PC-9 (cell line): ENCODE results near the gene DOCK3. TPM values are rescaled to one million over a fixed set of nuclear protein-coding genes. Genes with fewer than 3 reads are reported as not detected.

Experiments
- BruUV-seq: library from RNA; stranded (reverse); fragments of 400-500 nt; replicated peaks from 2 replicates; lab custom pipeline; 2021; lab: Mats Ljungman, UMichigan
- CTCF ChIA-PET: fragments of 300-600 bp; sonication (Branson Sonifier 250); formaldehyde crosslinking; loops from one replicate; lab custom pipeline; 2022; ENCODE audit warnings: antibody characterized with exemption; lab: Charles Lee
- POLR2A ChIA-PET: fragments of 300-600 bp; sonication (Branson Sonifier 250); formaldehyde crosslinking; loops from one replicate; lab custom pipeline; 2022; ENCODE audit warnings: antibody characterized with exemption; ENCODE audit not compliant: unreplicated experiment; lab: Charles Lee
- DNase-seq, 2 experiments: peaks; one replicate each; pipeline versions ENCODE4 v3.0.0 to v3.0.0-alpha.2; 2015 to 2022; ENCODE audit warnings: mixed read lengths in 1 of 2
- H2AFZ ChIP-seq: fragments of 200-600 bp; sonication (generic); 2 replicates; pipeline ENCODE4 v1.8.1; 2017; ENCODE audit warnings: antibody characterized with exemption
- H3F3A ChIP-seq: fragments of 200-600 bp; sonication (generic); 2 replicates; pipeline ENCODE4 v1.8.1; 2017; ENCODE audit warnings: antibody characterized with exemption, mild to moderate bottlenecking, low read depth; ENCODE audit not compliant: insufficient read depth
- H3K27ac ChIP-seq: fragments of 200-600 bp; sonication (generic); 2 replicates; pipeline ENCODE4 v1.6.1; 2016; ENCODE audit warnings: mixed run types
- H3K27me3 ChIP-seq: fragments of 200-600 bp; sonication (generic); 2 replicates; pipeline ENCODE4 v1.6.1; 2016; ENCODE audit warnings: low read depth, mixed run types; ENCODE audit not compliant: insufficient read depth
- H3K36me3 ChIP-seq: fragments of 200-600 bp; sonication (generic); 2 replicates; pipeline ENCODE4 v1.6.1; 2016; ENCODE audit warnings: low read depth, mixed run types
- H3K4me1 ChIP-seq: fragments of 200-600 bp; sonication (generic); replicated peaks from 2 replicates; pipeline ENCODE4 v1.6.1; 2016; ENCODE audit warnings: mixed run types; ENCODE audit not compliant: insufficient read depth
- H3K4me2 ChIP-seq: fragments of 200-600 bp; sonication (generic); 2 replicates; pipeline ENCODE4 v1.6.1; 2017; ENCODE audit warnings: mixed run types
- H3K4me3 ChIP-seq: fragments of 200-600 bp; sonication (generic); 2 replicates; pipeline ENCODE4 v1.6.1; 2016; ENCODE audit warnings: mixed run types
- H3K79me2 ChIP-seq: fragments of 200-600 bp; sonication (generic); 2 replicates; pipeline ENCODE4 v1.6.1; 2017; ENCODE audit warnings: low read depth, mixed run types
- H3K9me2 ChIP-seq: fragments of 200-600 bp; sonication (generic); 2 replicates; pipeline ENCODE4 v1.8.1; 2017; ENCODE audit warnings: mild to moderate bottlenecking; ENCODE audit not compliant: insufficient read depth
- H3K9me3 ChIP-seq: fragments of 200-600 bp; sonication (generic); 2 replicates; pipeline ENCODE4 v1.8.1; 2016; ENCODE audit warnings: low read depth; ENCODE audit not compliant: insufficient read depth
- H4K20me1 ChIP-seq: fragments of 200-600 bp; sonication (generic); 2 replicates; pipeline ENCODE4 v1.8.1; 2017; ENCODE audit not compliant: insufficient read depth
- CTCF ChIP-seq: fragments of 200-600 bp; sonication (generic); conservative IDR thresholded peaks from 2 replicates; pipeline ENCODE4 v1.6.1; 2017; ENCODE audit warnings: mixed run types, antibody characterized with exemption, mild to moderate bottlenecking, moderate library complexity
- EZH2 ChIP-seq: fragments of 200-600 bp; sonication (generic); IDR thresholded peaks from 2 replicates; pipeline ENCODE4 v1.8.0; 2017; ENCODE audit warnings: antibody characterized with exemption, low read depth
- intact Hi-C: fragments of 100-400 bp; cut with micrococcal nuclease; formaldehyde crosslinking; loops from one replicate; pipeline ENCODE4 v1.10.0; 2022; ENCODE audit not compliant: unreplicated experiment
- total RNA-seq: library from RNA; stranded (reverse); gene quantifications from 2 replicates; pipeline ENCODE4 v1.2.3, GENCODE V29; 2021

Gene DOCK3
- total RNA-seq, 1 experiment from 2014 or later, result 16.9 TPM

GRCh38 chr3:50651445-50651844 is 23.3 kb upstream of the DOCK3 start:
- Histone ChIP-seq H3K4me2 (no peak overlapping the region), H3K36me3 (no peaks in the 10 kb centered on the region), H3F3A (peaks cover 6% of the 10 kb centered on the region; the same call in 1 of the 2 replicates), H3K79me2 (no peaks in the 10 kb centered on the region), H3K27me3 (no peaks in the 10 kb centered on the region), H3K27ac (no peak overlapping the region), H4K20me1 (no peaks in the 10 kb centered on the region), H3K9me3 (no peaks in the 10 kb centered on the region), H3K4me1 (no peaks in the 10 kb centered on the region), H3K4me3 (no peak overlapping the region), H3K9me2 (no peaks in the 10 kb centered on the region), H2AFZ (no peak overlapping the region)
- no peak for DNase-seq
- BruUV-seq, result no TSS peak
- intact Hi-C loops, result no loop called here
- ChIA-PET CTCF (interaction anchor here (0.6 to 1.7 kb wide), 3 partner anchors 27 to 268 kb away, joined by 3 to 7 read pairs (median 3); no protein-coding TSS in a partner anchor), POLR2A (interaction anchor here (0.6 kb wide), 1 partner anchor 849 kb away, joined by 6 read pairs; the partner anchor contains the start of gene DCAF1)
- no peak for TF ChIP-seq EZH2
- TF ChIP-seq CTCF, result no peak

GRCh38 chr3:50651920-50652529 is 22.7 kb upstream of the DOCK3 start:
- Histone ChIP-seq H2AFZ (no peak overlapping the region), H3K79me2 (no peaks in the 10 kb centered on the region), H3K4me2 (no peak overlapping the region), H3K27ac (no peak overlapping the region), H3K9me2 (no peaks in the 10 kb centered on the region), H3K27me3 (no peaks in the 10 kb centered on the region), H3F3A (peaks cover 6% of the 10 kb centered on the region; the same call in 1 of the 2 replicates), H3K4me3 (no peak overlapping the region), H3K36me3 (no peaks in the 10 kb centered on the region), H3K4me1 (no peaks in the 10 kb centered on the region), H3K9me3 (no peaks in the 10 kb centered on the region), H4K20me1 (no peaks in the 10 kb centered on the region)
- ChIA-PET POLR2A (interaction anchor here (0.6 kb wide), 1 partner anchor 848 kb away, joined by 6 read pairs; the partner anchor contains the start of gene DCAF1), CTCF (interaction anchor here (0.6 to 2.1 kb wide), 7 partner anchors 20 to 37 kb away, joined by 3 to 16 read pairs (median 5); partner anchors contain the start of gene MAPKAPK3)
- BruUV-seq, result no TSS peak
- no peak for DNase-seq
- TF ChIP-seq CTCF (no peak), EZH2 (no peak)
- intact Hi-C loops, result loop anchor here (1.0 kb wide), 2 partner anchors 25 to 36 kb away; no protein-coding TSS in a partner anchor

- Histone ChIP-seq H3K27me3 (no peaks in the 10 kb centered on the region), H2AFZ (no peak overlapping the region), H3K4me2 (no peak overlapping the region), H3K79me2 (no peaks in the 10 kb centered on the region), H4K20me1 (no peaks in the 10 kb centered on the region), H3K4me3 (no peak overlapping the region), H3K9me2 (no peaks in the 10 kb centered on the region), H3K4me1 (no peaks in the 10 kb centered on the region), H3K9me3 (no peaks in the 10 kb centered on the region), H3K27ac (no peak overlapping the region), H3F3A (peaks cover 6% of the 10 kb centered on the region; the same call in 1 of the 2 replicates), H3K36me3 (no peaks in the 10 kb centered on the region)
- ChIA-PET POLR2A (interaction anchor here (0.7 kb wide), 1 partner anchor 63 kb away, joined by 4 read pairs; no protein-coding TSS in a partner anchor), CTCF (interaction anchor here (0.6 to 2.1 kb wide), 7 partner anchors 21 to 1063 kb away, joined by 3 to 16 read pairs (median 5); partner anchors contain the start of gene MAPKAPK3)
- intact Hi-C loops, result loop anchor here (1.0 kb wide), 2 partner anchors 25 to 36 kb away; no protein-coding TSS in a partner anchor
- BruUV-seq, result no TSS peak
- TF ChIP-seq EZH2 (no peak), CTCF (peak; percentile 76)
- DNase-seq, result peak in 1 of 2 experiments; percentile 55
These were observed 22.0 kb upstream of the DOCK3 start for GRCh38 chr3:50652709-50653108.
